Stomach (tissue), 9 donors: ENCODE data around the gene RBMS1. TPM values are rescaled to one million over a fixed set of nuclear protein-coding genes. Genes with fewer than 3 reads are reported as not detected.

ENCODE experiments used
- DNase-seq, 2 donors: peaks; one replicate each; pipeline versions ENCODE4 v3.0.0 to v3.0.0-alpha.2; 2013 to 2019
- H3K27ac ChIP-seq, 5 donors: fragments of 200-600 bp in 4 of 5; sonication (generic) in 4 of 5; one replicate each; pipeline ENCODE4 v1.5.1; 2013 to 2019; ENCODE audit warnings: mild to moderate bottlenecking in 1 of 5, moderate library complexity in 1 of 5
- H3K27me3 ChIP-seq, 3 donors: fragments of 200-600 bp; sonication (generic); one replicate each; pipeline ENCODE4 v1.5.1; 2017 to 2019; ENCODE audit warnings: mixed run types in 1 of 3
- H3K36me3 ChIP-seq, 4 donors: fragments of 200-600 bp; sonication (generic); 1 replicate in 3 of 4; 2 replicates in 1 of 4; pipeline ENCODE4 v1.5.1; 2016 to 2019
- H3K4me1 ChIP-seq, 4 donors: fragments of 200-600 bp; sonication (generic); one replicate each; pipeline ENCODE4 v1.5.1; 2016 to 2019
- H3K4me3 ChIP-seq, 4 donors: fragments of 200-600 bp; sonication (generic) in 3 of 4; one replicate each; pipeline ENCODE4 v1.5.1; 2016 to 2019; ENCODE audit warnings: mild to moderate bottlenecking in 1 of 4
- H3K9me3 ChIP-seq, 4 donors: fragments of 200-600 bp; sonication (generic); one replicate each; pipeline ENCODE4 v1.5.1; 2016 to 2019
- CTCF ChIP-seq, 7 experiments: fragments of 450-650 bp in 4 of 7; fragments of 200-600 bp in 3 of 7; sonication (generic) in 3 of 7; IDR thresholded peaks; one replicate each; pipeline ENCODE4 v1.5.1; 2016 to 2019; ENCODE audit warnings: antibody characterized with exemption in 7 of 7, control low read depth in 2 of 7, mild to moderate bottlenecking in 1 of 7
- EP300 ChIP-seq: sonication (generic); formaldehyde crosslinking; IDR thresholded peaks from one replicate; pipeline ENCODE4 v1.6.1; 2017; ENCODE audit warnings: antibody characterized with exemption
- POLR2A ChIP-seq, 4 donors: fragments of 450-650 bp; IDR thresholded peaks; one replicate each; pipeline ENCODE4 v1.6.1; 2016; ENCODE audit warnings: antibody characterized with exemption in 4 of 4, control low read depth in 2 of 4, mild to moderate bottlenecking in 1 of 4, moderate library complexity in 1 of 4
- POLR2AphosphoS5 ChIP-seq, 3 donors: sonication (generic); formaldehyde crosslinking; IDR thresholded peaks; one replicate each; pipeline ENCODE4 v1.6.1; 2016; ENCODE audit warnings: antibody characterized with exemption in 3 of 3
- WGBS, 5 donors: extraction: QIAGEN DNeasy Blood & Tissue Kit in 3 of 5; methylation state at CpG; one replicate each; pipeline versions ENCODE4 v1.1.5 to v1.1.7; 2013 to 2018; 5-methylcytosine and 5-hydroxymethylcytosine counted together
- intact Hi-C: fragments of 100-400 bp; cut with DNase I; formaldehyde crosslinking; loops from one replicate; pipeline ENCODE4 v1.15.1; 2023; ENCODE audit warnings: low total_unique reads
- polyA plus RNA-seq, 3 donors: library from polyadenylated mRNA; stranded (reverse); fragments of 200-250 nt; gene quantifications; one replicate each; pipeline ENCODE4 v1.2.3, GENCODE V29; 2013
- total RNA-seq, 5 donors: library from RNA; depleted of rRNA; stranded (reverse); fragments of >200 nt; gene quantifications; one replicate each; pipeline versions ENCODE4 v1.1.0 to v1.2.3, GENCODE V29; 2014 to 2016
- donor health status: healthy with polysubstance abuse.
- donor health status: Bipolar disorder and iron deficiency.
- donor health status: healthy.

Gene RBMS1
- total and polyA plus RNA-seq, 8 donors = 4.3 to 134 (median 27.8) TPM

- TF ChIP-seq POLR2AphosphoS5 (IDR thresholded peaks at IDR 0.05) = no peak
- TF ChIP-seq POLR2A (IDR thresholded peaks at IDR 0.05) = no peak
- no peak for TF ChIP-seq CTCF (IDR thresholded peaks at IDR 0.05)
- no peak for TF ChIP-seq EP300
- no peaks in the 10 kb centered on the region for H3K9me3 ChIP-seq
- DNase-seq = no peak
- intact Hi-C loops = no loop called here
- H3K36me3 ChIP-seq = no peaks in the 10 kb centered on the region
- H3K4me1 ChIP-seq = peaks cover 0 to 7% (median 0%) of the 10 kb centered on the region in 4 donors
- no peak overlapping the region for H3K27ac ChIP-seq
- whole genome bisulfite sequencing, 5 donors = 62 to 85% (median 74%) methylated on average over 4 of the region's 4 CpGs
- H3K27me3 ChIP-seq = no peaks in the 10 kb centered on the region
- no peak overlapping the region for H3K4me3 ChIP-seq
These were observed 19.5 kb upstream of the RBMS1 start for GRCh38 chr2:160513120-160513519.

- intact Hi-C loops = no loop called here
- H3K36me3 ChIP-seq = no peaks in the 10 kb centered on the region
- 83 to 91% (median 91%) methylated on average over 4 of the region's 4 CpGs for whole genome bisulfite sequencing, 5 donors
- no peaks in the 10 kb centered on the region for H3K9me3 ChIP-seq
- H3K27me3 ChIP-seq = no peaks in the 10 kb centered on the region
- H3K27ac ChIP-seq = no peak overlapping the region
- DNase-seq = no peak
- TF ChIP-seq CTCF (IDR thresholded peaks at IDR 0.05) = no peak
- TF ChIP-seq POLR2A (IDR thresholded peaks at IDR 0.05) = no peak
- peaks cover 0 to 7% (median 0%) of the 10 kb centered on the region in 4 donors for H3K4me1 ChIP-seq
- no peak overlapping the region for H3K4me3 ChIP-seq
These were observed 18.9 kb upstream of the RBMS1 start for GRCh38 chr2:160512491-160512890.

DNA sequence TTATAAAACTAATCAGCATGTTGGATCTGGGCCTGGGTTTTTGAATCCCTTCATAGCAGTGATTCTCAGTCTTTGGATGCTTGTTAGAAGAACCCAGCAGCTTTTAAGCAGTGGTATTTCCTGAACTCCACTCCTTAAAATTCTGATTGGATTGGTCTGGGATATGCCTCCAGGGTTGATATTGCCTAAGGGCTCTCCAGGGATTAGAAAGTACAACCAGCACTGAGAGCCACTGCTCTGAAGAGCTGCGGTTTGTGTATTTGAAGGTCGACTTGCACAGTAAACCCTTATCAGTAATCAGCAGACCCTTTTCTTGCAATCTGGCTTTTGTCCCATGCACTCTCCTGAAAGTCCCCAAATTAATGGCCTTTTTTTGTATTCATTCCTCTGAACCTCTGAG is 17.0 kb upstream of the RBMS1 start:
- no peak overlapping the region for H3K27ac ChIP-seq
- intact Hi-C loops = no loop called here
- TF ChIP-seq EP300 (no peak), POLR2A (IDR thresholded peaks at IDR 0.05) (no peak), CTCF (IDR thresholded peaks at IDR 0.05) (no peak), POLR2AphosphoS5 (IDR thresholded peaks at IDR 0.05) (no peak)
- H3K9me3 ChIP-seq = no peaks in the 10 kb centered on the region
- H3K27me3 ChIP-seq = no peaks in the 10 kb centered on the region
- 30 to 50% (median 36%) methylated on average over 2 of the region's 2 CpGs for WGBS, 5 donors
- H3K4me1 ChIP-seq = no peaks in the 10 kb centered on the region
- no peaks in the 10 kb centered on the region for H3K36me3 ChIP-seq
- no peak overlapping the region for H3K4me3 ChIP-seq
- DNase-seq = no peak

- Histone ChIP-seq H3K27me3 (no peaks in the 10 kb centered on the region), H3K27ac (no peak overlapping the region), H3K4me1 (no peaks in the 10 kb centered on the region), H3K9me3 (no peaks in the 10 kb centered on the region), H3K36me3 (no peaks in the 10 kb centered on the region), H3K4me3 (no peak overlapping the region)
- TF ChIP-seq EP300 (no peak), POLR2AphosphoS5 (IDR thresholded peaks at IDR 0.05) (no peak), CTCF (IDR thresholded peaks at IDR 0.05) (no peak), POLR2A (IDR thresholded peaks at IDR 0.05) (no peak)
- no peak for DNase-seq
- WGBS, 5 donors = 81 to 92% (median 91%) methylated on average over 2 of the region's 2 CpGs
- intact Hi-C loops = no loop called here
These were observed 15.4 kb upstream of the RBMS1 start for GRCh38 chr2:160509016-160509415.
